ENCODE measurements around the gene AP3B1. TPM values are rescaled to one million over a fixed set of nuclear protein-coding genes. Genes with fewer than 3 reads are reported as not detected.

Gene AP3B1
- total and polyA plus RNA-seq, 2 donors (not counting 1 experiment from before 2014, with no cell fraction given) = 26.8 to 58.9 TPM

DNA sequence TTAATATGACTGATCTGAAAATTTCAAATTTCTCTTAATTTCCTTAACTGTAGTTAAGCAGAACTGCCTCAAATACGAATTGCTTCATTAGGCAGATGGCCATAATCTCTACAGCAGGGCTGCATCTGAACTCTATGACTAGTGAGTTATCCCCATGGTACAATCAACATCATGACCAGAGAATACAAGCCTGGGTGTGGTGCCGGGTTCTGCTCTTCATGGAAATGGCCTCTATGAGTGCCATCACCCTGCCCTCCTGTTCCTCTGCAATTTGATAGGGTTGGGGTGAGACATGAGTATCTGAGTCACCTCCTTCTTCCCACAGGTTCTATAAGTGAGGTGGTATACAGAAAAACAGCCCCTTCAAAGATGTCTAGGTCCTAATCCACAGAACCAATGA, 235.9 kb downstream of the AP3B1 start:
- DNase-seq (no peak), ATAC-seq (ENCODE audit: low read depth) (no peak)
- Mint-ChIP-seq H3K9me3 (ENCODE audit: insufficient read depth) (no peaks in the 10 kb centered on the region), H3K27ac (no peak overlapping the region), H3K27me3 (no peaks in the 10 kb centered on the region), H3K4me3 (no peak overlapping the region), H3K4me1 (no peaks in the 10 kb centered on the region)
- TF ChIP-seq EZH2 (IDR thresholded peaks at IDR 0.05; ENCODE audit: borderline replicate concordance, insufficient read depth, low read depth, low read length, poor library complexity, severe bottlenecking) = no peak
- TF ChIP-seq, protein P1, sequence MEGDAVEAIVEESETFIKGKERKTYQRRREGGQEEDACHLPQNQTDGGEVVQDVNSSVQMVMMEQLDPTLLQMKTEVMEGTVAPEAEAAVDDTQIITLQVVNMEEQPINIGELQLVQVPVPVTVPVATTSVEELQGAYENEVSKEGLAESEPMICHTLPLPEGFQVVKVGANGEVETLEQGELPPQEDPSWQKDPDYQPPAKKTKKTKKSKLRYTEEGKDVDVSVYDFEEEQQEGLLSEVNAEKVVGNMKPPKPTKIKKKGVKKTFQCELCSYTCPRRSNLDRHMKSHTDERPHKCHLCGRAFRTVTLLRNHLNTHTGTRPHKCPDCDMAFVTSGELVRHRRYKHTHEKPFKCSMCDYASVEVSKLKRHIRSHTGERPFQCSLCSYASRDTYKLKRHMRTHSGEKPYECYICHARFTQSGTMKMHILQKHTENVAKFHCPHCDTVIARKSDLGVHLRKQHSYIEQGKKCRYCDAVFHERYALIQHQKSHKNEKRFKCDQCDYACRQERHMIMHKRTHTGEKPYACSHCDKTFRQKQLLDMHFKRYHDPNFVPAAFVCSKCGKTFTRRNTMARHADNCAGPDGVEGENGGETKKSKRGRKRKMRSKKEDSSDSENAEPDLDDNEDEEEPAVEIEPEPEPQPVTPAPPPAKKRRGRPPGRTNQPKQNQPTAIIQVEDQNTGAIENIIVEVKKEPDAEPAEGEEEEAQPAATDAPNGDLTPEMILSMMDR (IDR thresholded peaks at IDR 0.05) = no peak
- no peaks in the 10 kb centered on the region for H3K79me2 ChIP-seq (ENCODE audit: control insufficient read depth, insufficient read depth, low read length)
- ChIA-PET CTCF (no interaction called here), POLR2A (no interaction called here)
- H3K4me2 ChIP-seq (replicated peaks; ENCODE audit: low read depth, low read length, poor library complexity, severe bottlenecking) = no peak overlapping the region
- H3K4me1 ChIP-seq (ENCODE audit: control insufficient read depth in 2 of 2, insufficient read depth in 2 of 2, low read length in 2 of 2) = no peaks in the 10 kb centered on the region
- H4K20me1 ChIP-seq (ENCODE audit: control insufficient read depth, insufficient read depth, low read length, poor library complexity, severe bottlenecking) = no peaks in the 10 kb centered on the region
- intact Hi-C loops (cut with micrococcal nuclease) = no loop called here
- 89% methylated on average over 1 of the region's 2 CpGs for WGBS (ENCODE audit: insufficient coverage)
- no peak overlapping the region for H2AFZ ChIP-seq (ENCODE audit: insufficient read depth, low read depth, low read length, poor library complexity, severe bottlenecking)
- no peak overlapping the region for H3K9ac ChIP-seq (ENCODE audit: low read length)
- H3K4me3 ChIP-seq (ENCODE audit: control extremely low read depth in 1 of 5, extremely low read depth in 1 of 5, insufficient read depth in 1 of 5, low read depth in 2 of 5, low read length in 4 of 5) = no peak overlapping the region
- H3K9me3 ChIP-seq (ENCODE audit: control extremely low read depth in 1 of 3, control insufficient read depth in 2 of 3, insufficient read depth in 1 of 3, low read length in 2 of 3) = no peaks in the 10 kb centered on the region
- peaks cover 3 to 11% of the 10 kb centered on the region in 2 experiments for H3K36me3 ChIP-seq (replicated peaks in 1 of 2; ENCODE audit: control extremely low read depth in 1 of 2, control insufficient read depth in 1 of 2, extremely low read depth in 1 of 2, insufficient read depth in 2 of 2, low read length in 1 of 2)
- no peaks in the 10 kb centered on the region for H3K27me3 ChIP-seq (replicated peaks in 1 of 4; ENCODE audit: control extremely low read depth in 1 of 4, control insufficient read depth in 3 of 4, insufficient read depth in 4 of 4, low read length in 3 of 4)
- H3K27ac ChIP-seq (ENCODE audit: low read length in 2 of 2) = no peak overlapping the region

DNA sequence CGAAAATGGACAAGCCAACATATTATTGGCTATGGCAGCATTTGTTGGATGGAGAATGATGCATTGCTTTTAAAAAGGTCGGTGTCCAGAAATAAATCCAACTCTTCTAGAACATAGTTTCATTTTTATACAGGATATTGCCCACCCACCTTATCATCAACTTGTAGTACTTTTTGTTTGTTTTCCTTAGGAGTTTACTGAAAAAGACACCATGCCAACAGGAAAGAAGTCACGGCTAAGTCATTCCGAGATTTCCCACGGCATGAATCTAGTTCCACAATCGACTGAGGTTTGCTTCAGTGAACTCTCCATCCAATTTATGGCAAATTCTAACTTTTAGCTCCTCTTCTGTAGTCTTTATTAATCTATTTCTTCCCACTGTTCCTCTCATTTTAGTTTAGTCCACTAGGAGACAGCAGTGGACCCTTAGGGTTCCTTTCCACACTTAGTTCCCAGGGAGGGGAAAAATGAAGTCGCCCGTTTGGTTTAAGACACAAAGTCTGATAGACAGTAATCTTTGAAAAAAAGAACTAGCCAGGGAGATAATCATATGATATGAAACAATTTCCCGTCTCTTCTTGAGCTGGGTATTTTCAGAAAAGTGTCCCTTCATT, 237.5 kb downstream of the AP3B1 start:
- Histone ChIP-seq H2AFZ (ENCODE audit: insufficient read depth, low read depth, low read length, poor library complexity, severe bottlenecking) (no peak overlapping the region), H3K27me3 (replicated peaks in 1 of 4; ENCODE audit: control extremely low read depth in 1 of 4, control insufficient read depth in 3 of 4, insufficient read depth in 4 of 4, low read length in 3 of 4) (no peaks in the 10 kb centered on the region), H3K9ac (ENCODE audit: low read length) (no peak overlapping the region), H3K4me2 (replicated peaks; ENCODE audit: low read depth, low read length, poor library complexity, severe bottlenecking) (no peak overlapping the region), H4K20me1 (ENCODE audit: control insufficient read depth, insufficient read depth, low read length, poor library complexity, severe bottlenecking) (no peaks in the 10 kb centered on the region), H3K4me3 (ENCODE audit: control extremely low read depth in 1 of 5, extremely low read depth in 1 of 5, insufficient read depth in 1 of 5, low read depth in 2 of 5, low read length in 4 of 5) (no peak overlapping the region), H3K36me3 (replicated peaks in 1 of 2; ENCODE audit: control extremely low read depth in 1 of 2, control insufficient read depth in 1 of 2, extremely low read depth in 1 of 2, insufficient read depth in 2 of 2, low read length in 1 of 2) (peaks cover 3 to 11% of the 10 kb centered on the region in 2 experiments), H3K27ac (ENCODE audit: low read length in 2 of 2) (no peak overlapping the region), H3K79me2 (ENCODE audit: control insufficient read depth, insufficient read depth, low read length) (no peaks in the 10 kb centered on the region), H3K9me3 (ENCODE audit: control extremely low read depth in 1 of 3, control insufficient read depth in 2 of 3, insufficient read depth in 1 of 3, low read length in 2 of 3) (no peaks in the 10 kb centered on the region), H3K4me1 (ENCODE audit: control insufficient read depth in 2 of 2, insufficient read depth in 2 of 2, low read length in 2 of 2) (no peaks in the 10 kb centered on the region)
- Mint-ChIP-seq H3K4me3 (no peak overlapping the region), H3K9me3 (ENCODE audit: insufficient read depth) (no peaks in the 10 kb centered on the region), H3K27me3 (no peaks in the 10 kb centered on the region), H3K4me1 (no peaks in the 10 kb centered on the region), H3K27ac (no peak overlapping the region)
- no peak for DNase-seq
- ATAC-seq (ENCODE audit: low read depth) = no peak
- TF ChIP-seq, protein P1 (IDR thresholded peaks at IDR 0.05) = no peak
- no peak for TF ChIP-seq EZH2 (IDR thresholded peaks at IDR 0.05; ENCODE audit: borderline replicate concordance, insufficient read depth, low read depth, low read length, poor library complexity, severe bottlenecking)
- POLR2A ChIA-PET = no interaction called here
- intact Hi-C loops (cut with micrococcal nuclease) = no loop called here
- 97% methylated on average over 4 of the region's 9 CpGs for WGBS (ENCODE audit: insufficient coverage)
- CTCF ChIA-PET = no interaction called here
